ENCODE results near the gene ATOH1. TPM values are rescaled to one million over a fixed set of nuclear protein-coding genes. Genes with fewer than 3 reads are reported as not detected.

The ATOH1 gene
- total and polyA plus RNA-seq, 2 of the 13 experiments (the other 11 are each of a cell fraction or from before 2014, with no cell fraction given), result not detected

DNA sequence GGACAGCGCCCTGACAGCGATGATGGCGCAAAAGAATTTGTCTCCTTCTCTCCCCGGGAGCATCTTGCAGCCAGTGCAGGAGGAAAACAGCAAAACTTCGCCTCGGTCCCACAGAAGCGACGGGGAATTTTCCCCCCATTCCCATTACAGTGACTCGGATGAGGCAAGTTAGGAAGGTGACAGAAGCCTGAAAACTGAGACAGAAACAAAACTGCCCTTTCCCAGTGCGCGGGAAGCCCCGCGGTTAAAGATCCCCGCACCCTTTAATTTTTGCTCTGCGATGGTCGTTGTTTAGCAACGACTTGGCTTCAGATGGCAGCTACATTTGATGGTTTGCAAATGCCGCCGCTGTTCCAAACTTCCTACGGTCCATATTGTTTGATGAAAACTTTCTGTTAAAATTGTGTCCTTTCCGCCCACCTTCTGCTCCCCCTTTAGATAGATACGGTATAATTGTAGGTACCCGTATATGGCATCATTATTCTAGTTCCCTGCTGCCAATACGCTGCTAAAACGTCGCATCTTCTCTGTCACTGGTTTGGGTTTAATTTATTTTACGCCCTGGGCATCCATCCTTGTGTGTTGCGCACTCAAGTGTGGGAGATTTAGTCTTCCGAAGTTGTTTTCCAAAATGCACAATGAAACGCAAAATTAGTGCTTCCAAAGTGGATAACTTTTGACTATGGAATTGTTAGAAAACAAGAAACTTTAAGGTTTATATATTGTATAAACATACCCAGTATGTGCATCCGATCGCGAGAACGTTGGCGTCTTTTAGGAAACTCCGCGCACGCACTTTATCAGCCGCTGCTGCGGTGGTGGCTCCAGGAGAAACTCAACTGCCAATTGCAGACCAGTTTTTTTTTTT is 1.5 kb downstream of the ATOH1 start:
- no peaks in the 10 kb centered on the region for H4K20me1 ChIP-seq (ENCODE audit: insufficient read depth, low read length)
- in situ Hi-C loops (cut with HindIII; ENCODE audit: extremely low pct_ligation_motif_present, low pct_unique_long_range_greater_than_20kb) (no loop called here), intact Hi-C loops (cut with micrococcal nuclease; ENCODE audit: unreplicated experiment) (no loop called here)
- no peak overlapping the region for H3K27ac ChIP-seq (ENCODE audit: extremely low read length, insufficient read depth, low read length)
- ChIA-PET POLR2A (no interaction called here), CTCF (ENCODE audit: low intra/inter-chr PET ratio, low total read pairs) (no interaction called here)
- WGBS (ENCODE audit: low lambda C conversion rate), result 61% methylated on average over 36 of the region's 40 CpGs
- H3K79me2 ChIP-seq (ENCODE audit: insufficient read depth, low read length), result no peaks in the 10 kb centered on the region
- no peak for TF ChIP-seq TOPORS (CRISPR knock-in tag; IDR thresholded peaks at IDR 0.05)
- TF ChIP-seq SP140L (CRISPR knock-in tag; IDR thresholded peaks at IDR 0.05; ENCODE audit: borderline replicate concordance), result no peak
- no peak for TF ChIP-seq ZBTB8A (CRISPR knock-in tag; IDR thresholded peaks at IDR 0.05; ENCODE audit: borderline replicate concordance, low read depth)
- no peak for TF ChIP-seq ZNF556 (CRISPR knock-in tag; IDR thresholded peaks at IDR 0.05; ENCODE audit: borderline replicate concordance)
- no peak for TF ChIP-seq TEAD2 (CRISPR knock-in tag; IDR thresholded peaks at IDR 0.05)
- TF ChIP-seq MEIS1 (CRISPR knock-in tag; IDR thresholded peaks at IDR 0.05; ENCODE audit: borderline replicate concordance), result no peak
- no peak for TF ChIP-seq PCBP2 (optimal IDR thresholded peaks at IDR 0.05; ENCODE audit: low read depth, low read length, poor library complexity, severe bottlenecking)
- TF ChIP-seq ZNF3 (CRISPR knock-in tag; IDR thresholded peaks at IDR 0.05), result no peak
- TF ChIP-seq ZNF776 (CRISPR knock-in tag; IDR thresholded peaks at IDR 0.05), result no peak
- no peak for TF ChIP-seq ZNF207 (IDR thresholded peaks at IDR 0.05; ENCODE audit: borderline replicate concordance)
- no peak for TF ChIP-seq ZNF792 (CRISPR knock-in tag; IDR thresholded peaks at IDR 0.05)
- TF ChIP-seq, protein P1, sequence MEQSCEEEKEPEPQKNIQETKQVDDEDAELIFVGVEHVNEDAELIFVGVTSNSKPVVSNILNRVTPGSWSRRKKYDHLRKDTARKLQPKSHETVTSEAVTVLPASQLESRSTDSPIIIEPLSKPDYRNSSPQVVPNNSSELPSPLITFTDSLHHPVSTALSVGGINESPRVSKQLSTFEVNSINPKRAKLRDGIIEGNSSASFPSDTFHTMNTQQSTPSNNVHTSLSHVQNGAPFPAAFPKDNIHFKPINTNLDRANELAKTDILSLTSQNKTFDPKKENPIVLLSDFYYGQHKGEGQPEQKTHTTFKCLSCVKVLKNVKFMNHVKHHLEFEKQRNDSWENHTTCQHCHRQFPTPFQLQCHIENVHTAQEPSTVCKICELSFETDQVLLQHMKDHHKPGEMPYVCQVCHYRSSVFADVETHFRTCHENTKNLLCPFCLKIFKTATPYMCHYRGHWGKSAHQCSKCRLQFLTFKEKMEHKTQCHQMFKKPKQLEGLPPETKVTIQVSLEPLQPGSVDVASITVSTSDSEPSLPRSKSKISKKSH (CRISPR knock-in tag; IDR thresholded peaks at IDR 0.05; ENCODE audit: borderline replicate concordance), result no peak
- TF ChIP-seq, protein P2, sequence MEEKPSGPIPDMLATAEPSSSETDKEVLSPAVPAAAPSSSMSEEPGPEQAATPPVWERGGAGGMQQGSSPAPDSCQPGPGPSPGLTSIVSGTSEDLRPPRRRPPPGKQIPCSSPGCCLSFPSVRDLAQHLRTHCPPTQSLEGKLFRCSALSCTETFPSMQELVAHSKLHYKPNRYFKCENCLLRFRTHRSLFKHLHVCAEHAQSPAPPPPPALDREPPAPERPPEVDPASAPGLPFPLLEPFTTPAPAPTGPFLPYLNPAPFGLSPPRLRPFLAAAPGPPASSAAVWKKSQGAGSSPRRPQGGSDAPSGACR (CRISPR knock-in tag; IDR thresholded peaks at IDR 0.05), result no peak
- TF ChIP-seq ZNF616 (CRISPR knock-in tag; IDR thresholded peaks at IDR 0.05; ENCODE audit: low read depth), result no peak
- TF ChIP-seq ZNF672 (CRISPR knock-in tag; IDR thresholded peaks at IDR 0.05), result no peak
- H3K4me3 ChIP-seq (replicated peaks in 1 of 3; ENCODE audit: insufficient read depth in 1 of 3, low read depth in 2 of 3, low read length in 3 of 3), result no peak overlapping the region
- H2AFZ ChIP-seq (ENCODE audit: low read length), result no peak overlapping the region
- no peak overlapping the region for H3K4me2 ChIP-seq (ENCODE audit: low read depth, low read length)
- BruUV-seq (replicated peaks), result no TSS peak
- ATAC-seq (no peak), DNase-seq (ENCODE audit: low spot score) (no peak), FAIRE-seq (no peak)
- H3K4me1 ChIP-seq (ENCODE audit: insufficient read depth, low read length), result no peaks in the 10 kb centered on the region
- H3K9ac ChIP-seq (ENCODE audit: insufficient read depth, low read depth, low read length), result no peak overlapping the region
- H3K9me3 ChIP-seq (ENCODE audit: low read length), result no peaks in the 10 kb centered on the region
- H3K36me3 ChIP-seq (replicated peaks in 1 of 2; ENCODE audit: control insufficient read depth in 1 of 2, insufficient read depth in 2 of 2, low read length in 2 of 2), result no peaks in the 10 kb centered on the region
- peaks cover 6 to 68% of the 10 kb centered on the region in 2 experiments for H3K27me3 ChIP-seq (ENCODE audit: control insufficient read depth in 1 of 2, insufficient read depth in 2 of 2, low read length in 2 of 2)

All from HepG2 (cell line).